ENCODE measurements around the gene CD9. TPM values are rescaled to one million over a fixed set of nuclear protein-coding genes. Genes with fewer than 3 reads are reported as not detected.

The CD9 gene
- total and polyA plus RNA-seq, 4 donors: 240 to 425 (median 379) TPM

DNA sequence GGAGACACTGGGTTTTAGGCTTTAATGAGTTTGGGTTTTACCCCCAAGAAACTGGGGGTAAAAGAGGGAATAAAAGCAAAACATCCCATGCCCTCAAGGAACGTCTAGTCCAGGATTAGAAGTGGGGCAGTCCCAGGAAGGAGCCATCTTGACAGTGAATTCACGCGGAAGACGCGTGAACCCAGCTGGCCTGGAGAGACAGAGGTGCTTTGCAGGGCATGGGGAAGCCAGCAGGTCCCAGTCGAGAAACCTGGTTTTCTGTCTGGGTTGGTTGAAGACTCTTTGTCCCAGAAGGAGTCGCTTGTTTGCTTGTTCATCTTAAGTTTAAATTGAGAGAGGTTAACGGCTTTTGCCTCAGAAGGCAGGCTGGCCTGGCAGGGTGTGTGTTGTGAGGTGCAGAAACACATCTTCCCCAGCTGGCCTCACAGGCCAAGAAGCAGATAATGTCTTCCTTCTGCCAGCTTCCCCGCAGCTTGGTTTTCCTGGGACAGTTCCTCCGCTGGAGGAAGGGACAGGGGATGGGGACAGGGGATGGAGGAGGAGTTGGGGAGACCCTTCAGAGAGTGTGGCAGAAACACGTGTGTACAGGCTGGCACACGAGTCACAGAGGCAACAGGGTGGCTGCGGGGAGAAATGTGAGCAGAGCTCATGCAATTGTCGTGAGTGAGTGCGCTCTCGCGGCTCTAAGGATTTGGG, 18.5 kb upstream of the CD9 start:
- Histone ChIP-seq H3K4me1 (ENCODE audit: control insufficient read depth in 5 of 5, insufficient read depth in 5 of 5, low read length in 5 of 5) (peaks cover 0 to 34% (median 27%) of the 10 kb centered on the region in 5 donors), H3K9ac (ENCODE audit: insufficient read depth in 1 of 2, low read length in 2 of 2) (peak overlapping the region in 1 of 2 donors; percentile 38)

DNA sequence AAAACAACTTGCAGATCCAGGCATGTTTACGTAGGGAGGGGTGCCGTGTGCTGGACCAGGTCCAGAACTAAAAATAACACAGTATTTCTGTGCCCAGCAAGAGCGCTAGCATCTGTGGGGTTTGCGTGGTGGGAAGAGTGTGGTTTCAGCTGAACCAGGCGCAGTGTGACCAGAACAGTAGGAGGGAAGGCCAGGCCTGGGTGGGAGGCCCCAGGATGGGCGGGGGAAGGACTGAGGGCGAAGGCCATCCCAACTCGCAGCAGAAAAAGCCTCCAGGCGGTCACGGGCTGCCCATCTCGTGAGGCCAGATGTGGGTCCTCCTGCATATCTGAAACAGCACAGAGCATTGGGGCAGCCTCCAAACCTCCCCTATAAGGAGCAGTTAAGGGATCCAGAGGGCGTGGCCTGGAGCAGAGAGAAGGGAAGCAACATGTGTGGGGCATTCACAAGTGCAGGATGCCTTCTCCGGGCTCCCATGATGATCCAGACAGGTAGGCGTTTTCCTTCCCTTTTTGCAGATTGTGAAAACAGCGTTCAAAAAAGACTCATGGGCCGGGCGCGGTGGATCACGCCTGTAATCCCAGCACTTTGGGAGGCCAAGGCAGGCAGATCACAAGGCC, 17.8 kb upstream of the CD9 start:
- H3K4me3 ChIP-seq: no peak overlapping the region
- TF ChIP-seq, protein P1, sequence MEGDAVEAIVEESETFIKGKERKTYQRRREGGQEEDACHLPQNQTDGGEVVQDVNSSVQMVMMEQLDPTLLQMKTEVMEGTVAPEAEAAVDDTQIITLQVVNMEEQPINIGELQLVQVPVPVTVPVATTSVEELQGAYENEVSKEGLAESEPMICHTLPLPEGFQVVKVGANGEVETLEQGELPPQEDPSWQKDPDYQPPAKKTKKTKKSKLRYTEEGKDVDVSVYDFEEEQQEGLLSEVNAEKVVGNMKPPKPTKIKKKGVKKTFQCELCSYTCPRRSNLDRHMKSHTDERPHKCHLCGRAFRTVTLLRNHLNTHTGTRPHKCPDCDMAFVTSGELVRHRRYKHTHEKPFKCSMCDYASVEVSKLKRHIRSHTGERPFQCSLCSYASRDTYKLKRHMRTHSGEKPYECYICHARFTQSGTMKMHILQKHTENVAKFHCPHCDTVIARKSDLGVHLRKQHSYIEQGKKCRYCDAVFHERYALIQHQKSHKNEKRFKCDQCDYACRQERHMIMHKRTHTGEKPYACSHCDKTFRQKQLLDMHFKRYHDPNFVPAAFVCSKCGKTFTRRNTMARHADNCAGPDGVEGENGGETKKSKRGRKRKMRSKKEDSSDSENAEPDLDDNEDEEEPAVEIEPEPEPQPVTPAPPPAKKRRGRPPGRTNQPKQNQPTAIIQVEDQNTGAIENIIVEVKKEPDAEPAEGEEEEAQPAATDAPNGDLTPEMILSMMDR (IDR thresholded peaks at IDR 0.05; ENCODE audit: control extremely low read depth, extremely low read depth): no peak
- H3K27ac ChIP-seq (ENCODE audit: low read depth in 1 of 2, low read length in 1 of 2): peak overlapping the region in 1 of 2 donors; percentile 76
- H3K9me3 ChIP-seq (ENCODE audit: control insufficient read depth in 4 of 4, insufficient read depth in 3 of 4, low read length in 3 of 4): peaks cover 0 to 3% (median 0%) of the 10 kb centered on the region in 4 donors
- no peak overlapping the region for H3K9ac ChIP-seq (ENCODE audit: insufficient read depth in 1 of 2, low read length in 2 of 2)
- H3K27me3 ChIP-seq (ENCODE audit: control insufficient read depth in 3 of 3, insufficient read depth in 3 of 3, low read length in 2 of 3): no peaks in the 10 kb centered on the region
- 36 to 42% methylated on average over 19 of the region's 19 CpGs for WGBS, 2 donors
- H3K4me1 ChIP-seq (ENCODE audit: control insufficient read depth in 5 of 5, insufficient read depth in 5 of 5, low read length in 5 of 5): peaks cover 0 to 34% (median 27%) of the 10 kb centered on the region in 5 donors
- DNase-seq (peak; percentile 69 to 90 (median 80)), ATAC-seq (ENCODE audit: insufficient read depth, low FRiP score) (peak; percentile 37)
- no peaks in the 10 kb centered on the region for H3K36me3 ChIP-seq (ENCODE audit: control insufficient read depth in 4 of 4, insufficient read depth in 4 of 4, low read length in 4 of 4)

More for the DNA sequence above, 18.5 kb upstream of the CD9 start:
- DNase-seq: peak in 1 of 3 donors; percentile 33
- Histone ChIP-seq H3K27ac (ENCODE audit: low read depth in 1 of 2, low read length in 1 of 2) (peak overlapping the region in 1 of 2 donors; percentile 76), H3K27me3 (ENCODE audit: control insufficient read depth in 3 of 3, insufficient read depth in 3 of 3, low read length in 2 of 3) (no peaks in the 10 kb centered on the region), H3K36me3 (ENCODE audit: control insufficient read depth in 4 of 4, insufficient read depth in 4 of 4, low read length in 4 of 4) (no peaks in the 10 kb centered on the region), H3K9me3 (ENCODE audit: control insufficient read depth in 4 of 4, insufficient read depth in 3 of 4, low read length in 3 of 4) (peaks cover 0 to 3% (median 0%) of the 10 kb centered on the region in 4 donors), H3K4me3 (no peak overlapping the region)
- 44 to 64% methylated on average over 17 of the region's 17 CpGs for WGBS, 2 donors
- TF ChIP-seq, protein P1 (IDR thresholded peaks at IDR 0.05; ENCODE audit: control extremely low read depth, extremely low read depth): no peak
- no peak for ATAC-seq (ENCODE audit: insufficient read depth, low FRiP score)

DNA sequence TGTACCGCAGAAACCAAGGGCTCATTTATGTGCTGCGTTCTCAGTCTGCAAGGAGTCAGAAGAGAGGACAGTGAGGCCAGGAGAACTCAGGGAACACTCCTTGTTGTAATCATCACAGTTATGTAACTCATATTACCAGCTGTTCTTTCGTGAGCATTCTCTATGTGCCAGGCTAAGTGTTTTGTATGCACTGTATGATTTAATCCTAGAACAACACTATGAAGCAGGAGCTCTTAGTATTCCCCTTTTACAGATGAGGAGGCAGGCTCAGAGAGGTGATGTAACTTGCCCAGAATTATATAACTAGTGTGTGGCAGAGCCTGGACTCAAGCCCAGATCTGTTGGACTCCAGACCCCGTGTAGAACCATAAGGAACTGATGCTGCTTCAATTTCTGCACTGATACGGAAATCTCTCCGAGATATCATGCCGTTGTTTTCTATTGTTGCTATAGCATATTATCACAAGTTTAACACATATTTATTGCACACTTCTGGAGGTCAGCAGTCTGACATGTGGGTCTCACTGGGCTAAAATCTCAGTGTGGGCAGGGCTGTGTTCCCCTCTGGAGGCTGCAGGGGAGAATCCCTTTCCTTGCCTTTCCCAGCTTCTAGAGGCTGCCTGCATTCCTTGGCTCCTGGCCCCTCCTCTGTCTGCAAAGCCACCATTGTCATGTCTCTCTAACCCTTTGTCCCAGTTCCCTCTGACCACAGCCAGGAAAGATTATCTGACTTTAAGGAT, 16.3 kb upstream of the CD9 start:
- Histone ChIP-seq H3K4me3 (no peak overlapping the region), H3K4me1 (ENCODE audit: control insufficient read depth in 5 of 5, insufficient read depth in 5 of 5, low read length in 5 of 5) (peaks cover 0 to 34% (median 27%) of the 10 kb centered on the region in 5 donors), H3K27ac (ENCODE audit: low read depth in 1 of 2, low read length in 1 of 2) (peak overlapping the region in 1 of 2 donors; percentile 85), H3K9ac (ENCODE audit: insufficient read depth in 1 of 2, low read length in 2 of 2) (no peak overlapping the region), H3K27me3 (ENCODE audit: control insufficient read depth in 3 of 3, insufficient read depth in 3 of 3, low read length in 2 of 3) (no peaks in the 10 kb centered on the region), H3K36me3 (ENCODE audit: control insufficient read depth in 4 of 4, insufficient read depth in 4 of 4, low read length in 4 of 4) (no peaks in the 10 kb centered on the region), H3K9me3 (ENCODE audit: control insufficient read depth in 4 of 4, insufficient read depth in 3 of 4, low read length in 3 of 4) (peaks cover 0 to 3% (median 0%) of the 10 kb centered on the region in 4 donors)
- no peak for DNase-seq
- ATAC-seq (ENCODE audit: insufficient read depth, low FRiP score): no peak
- TF ChIP-seq, protein P1 (IDR thresholded peaks at IDR 0.05; ENCODE audit: control extremely low read depth, extremely low read depth): no peak
- WGBS, 2 donors: 49 to 59% methylated on average over 7 of the region's 7 CpGs

Measured in lung (tissue), 12 donors.